ENCODE measurements around the gene MLLT6.

MLLT6 gene

GRCh38 chr17:38706505-38707216, 1.6 kb downstream of the MLLT6 start:
- DNase-seq (ENCODE audit: low spot score), result no peak

GRCh38 chr17:38707678-38708351, 2.7 kb downstream of the MLLT6 start:
- DNase-seq (ENCODE audit: low spot score), result no peak

DNA sequence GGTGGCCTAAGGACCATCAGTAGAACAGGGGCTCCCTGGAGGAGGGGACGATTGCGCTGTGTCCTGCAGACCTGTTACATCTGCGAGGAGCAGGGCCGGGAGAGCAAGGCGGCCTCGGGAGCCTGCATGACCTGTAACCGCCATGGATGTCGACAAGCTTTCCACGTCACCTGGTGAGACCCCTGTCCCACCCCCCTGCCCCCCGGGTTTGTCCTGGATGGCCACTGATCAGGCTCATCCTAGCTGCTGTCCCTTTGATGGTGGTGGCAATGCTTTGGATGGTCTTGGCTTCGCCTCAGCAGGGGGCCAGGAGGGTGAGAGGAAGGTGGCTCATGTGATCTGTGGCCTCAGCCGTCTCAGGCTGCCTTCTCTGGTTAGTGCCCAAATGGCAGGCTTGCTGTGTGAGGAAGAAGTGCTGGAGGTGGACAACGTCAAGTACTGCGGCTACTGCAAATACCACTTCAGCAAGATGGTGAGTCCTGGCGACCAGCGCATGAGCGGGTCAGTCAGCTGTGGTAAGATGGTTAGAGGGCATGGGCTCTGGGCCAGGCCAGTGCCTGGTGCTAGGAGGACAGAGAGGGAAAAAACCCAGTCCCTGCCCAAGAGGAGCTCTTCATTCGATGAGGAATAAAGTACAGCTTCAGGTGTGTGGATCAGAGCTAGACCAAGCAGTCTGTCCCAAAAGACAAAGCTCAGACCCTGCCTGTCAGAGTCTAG, 4.2 kb downstream of the MLLT6 start:
- no peak for DNase-seq (ENCODE audit: low spot score)

GRCh38 chr17:38709864-38710603, 5.0 kb downstream of the MLLT6 start:
- DNase-seq (ENCODE audit: low spot score), result no peak

GRCh38 chr17:38710604-38710962, 5.5 kb downstream of the MLLT6 start:
- DNase-seq (ENCODE audit: low spot score), result no peak

DNA sequence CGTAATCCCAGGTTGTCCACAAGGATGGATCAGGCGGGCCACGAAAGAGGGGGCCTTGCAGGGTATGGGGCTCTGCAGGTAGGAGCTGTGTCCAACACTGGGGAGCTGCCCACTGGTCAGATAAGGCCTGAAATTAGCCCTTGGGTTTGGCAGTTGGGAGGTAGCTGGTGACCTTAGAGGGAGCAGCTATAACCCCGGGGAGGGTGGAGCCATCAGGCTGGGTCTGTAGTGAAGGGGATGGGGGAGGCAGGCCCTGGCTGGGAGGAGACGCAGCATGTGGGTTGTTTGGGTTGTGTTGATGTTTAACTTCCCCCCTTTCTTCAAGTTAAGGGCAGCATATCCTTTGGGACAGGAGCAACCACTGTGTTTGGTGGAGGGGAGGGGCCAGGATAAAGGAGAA, 5.9 kb downstream of the MLLT6 start:
- DNase-seq (ENCODE audit: low spot score), result no peak

DNA sequence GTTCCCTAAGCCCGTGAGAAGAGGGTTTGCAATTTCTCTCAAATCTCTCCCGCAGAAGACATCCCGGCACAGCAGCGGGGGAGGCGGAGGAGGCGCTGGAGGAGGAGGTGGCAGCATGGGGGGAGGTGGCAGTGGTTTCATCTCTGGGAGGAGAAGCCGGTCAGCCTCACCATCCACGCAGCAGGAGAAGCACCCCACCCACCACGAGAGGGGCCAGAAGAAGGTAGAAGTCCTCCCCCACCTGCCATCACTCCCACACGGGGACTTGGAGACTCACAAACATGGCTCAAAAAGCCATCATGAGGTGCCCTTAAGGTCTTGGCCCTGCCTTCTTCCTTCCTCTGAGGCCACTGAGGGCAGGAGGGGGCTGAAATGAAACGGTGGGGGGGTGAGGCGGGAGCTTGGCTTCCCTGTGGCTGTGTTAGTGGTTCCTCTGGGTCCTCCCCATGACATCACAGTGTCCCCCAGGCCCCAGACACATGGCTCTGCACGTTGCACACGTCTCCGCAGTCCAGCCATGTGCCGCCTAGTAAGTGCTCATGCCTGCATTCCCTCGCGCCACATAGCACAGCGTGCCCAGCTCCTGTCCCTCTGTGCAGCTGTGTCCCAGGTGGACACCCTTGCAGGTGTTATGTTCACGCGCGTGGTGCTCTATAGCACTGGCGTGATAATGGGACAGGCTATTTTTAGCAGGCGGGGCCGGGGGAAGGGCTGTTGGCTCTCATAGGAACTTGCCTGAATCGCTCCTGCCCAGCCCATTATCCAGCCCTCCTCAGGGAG, 6.9 kb downstream of the MLLT6 start:
- no peak for DNase-seq (ENCODE audit: low spot score)

DNA sequence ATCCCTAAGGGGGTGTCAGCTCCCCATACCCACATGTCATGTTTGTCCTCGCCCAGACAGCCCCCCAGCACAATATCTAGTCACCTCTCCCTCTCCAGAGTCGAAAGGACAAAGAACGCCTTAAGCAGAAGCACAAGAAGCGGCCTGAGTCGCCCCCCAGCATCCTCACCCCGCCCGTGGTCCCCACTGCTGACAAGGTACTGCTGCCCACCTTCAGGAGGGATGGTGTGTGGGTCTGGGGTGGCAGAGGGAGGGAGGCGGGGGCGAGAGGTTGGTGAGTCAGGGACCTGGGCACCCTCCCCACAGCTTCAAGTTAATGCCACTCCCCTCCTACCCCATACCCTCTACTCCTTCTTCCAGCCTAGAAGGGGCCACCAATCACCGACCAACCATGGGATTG, 7.5 kb downstream of the MLLT6 start:
- DNase-seq (ENCODE audit: low spot score), result no peak

GRCh38 chr17:38713456-38714075, 8.5 kb downstream of the MLLT6 start:
- DNase-seq (ENCODE audit: low spot score), result no peak

- DNase-seq (ENCODE audit: low spot score), result no peak
These were observed 10.3 kb downstream of the MLLT6 start for GRCh38 chr17:38715216-38715943.

DNA sequence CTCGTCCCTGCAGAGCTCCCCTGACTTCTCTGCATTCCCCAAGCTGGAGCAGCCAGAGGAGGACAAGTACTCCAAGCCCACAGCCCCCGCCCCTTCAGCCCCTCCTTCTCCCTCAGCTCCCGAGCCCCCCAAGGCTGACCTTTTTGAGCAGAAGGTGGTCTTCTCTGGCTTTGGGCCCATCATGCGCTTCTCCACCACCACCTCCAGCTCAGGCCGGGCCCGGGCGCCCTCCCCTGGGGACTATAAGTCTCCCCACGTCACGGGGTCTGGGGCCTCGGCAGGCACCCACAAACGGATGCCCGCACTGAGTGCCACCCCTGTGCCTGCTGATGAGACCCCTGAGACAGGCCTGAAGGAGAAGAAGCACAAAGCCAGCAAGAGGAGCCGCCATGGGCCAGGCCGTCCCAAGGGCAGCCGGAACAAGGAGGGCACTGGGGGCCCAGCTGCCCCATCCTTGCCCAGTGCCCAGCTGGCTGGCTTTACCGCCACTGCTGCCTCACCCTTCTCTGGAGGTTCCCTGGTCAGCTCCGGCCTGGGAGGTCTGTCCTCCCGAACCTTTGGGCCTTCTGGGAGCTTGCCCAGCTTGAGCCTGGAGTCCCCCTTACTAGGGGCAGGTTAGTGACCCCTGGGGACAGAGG, 11.4 kb downstream of the MLLT6 start:
- DNase-seq (ENCODE audit: low spot score), result no peak

- DNase-seq (ENCODE audit: low spot score), result no peak
These were observed 12.2 kb downstream of the MLLT6 start for GRCh38 chr17:38717139-38717745.

GRCh38 chr17:38719289-38719942, 14.3 kb downstream of the MLLT6 start:
- no peak for DNase-seq (ENCODE audit: low spot score)

GRCh38 chr17:38719943-38720641, 15.0 kb downstream of the MLLT6 start:
- DNase-seq (ENCODE audit: low spot score), result no peak

DNA sequence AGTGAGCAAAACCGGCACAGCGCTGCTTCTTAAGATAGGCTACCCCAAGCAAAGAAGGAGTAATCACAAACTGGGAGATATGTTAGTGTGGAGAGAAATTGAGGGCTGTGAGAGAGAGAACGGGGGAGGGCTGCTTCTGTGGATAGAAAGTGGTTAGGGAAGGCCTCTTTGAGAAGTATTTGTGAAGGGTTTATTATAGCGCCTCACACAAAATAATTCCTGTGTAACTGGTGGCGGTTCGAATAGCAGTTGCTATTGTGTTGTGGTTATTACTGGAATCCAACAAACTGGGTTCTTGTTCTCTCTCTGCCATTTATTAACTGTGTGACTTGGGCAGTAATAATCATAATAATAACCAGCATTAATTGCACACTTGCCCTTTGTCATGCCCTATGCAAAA, 15.9 kb downstream of the MLLT6 start:
- no peak for DNase-seq (ENCODE audit: low spot score)

DNA sequence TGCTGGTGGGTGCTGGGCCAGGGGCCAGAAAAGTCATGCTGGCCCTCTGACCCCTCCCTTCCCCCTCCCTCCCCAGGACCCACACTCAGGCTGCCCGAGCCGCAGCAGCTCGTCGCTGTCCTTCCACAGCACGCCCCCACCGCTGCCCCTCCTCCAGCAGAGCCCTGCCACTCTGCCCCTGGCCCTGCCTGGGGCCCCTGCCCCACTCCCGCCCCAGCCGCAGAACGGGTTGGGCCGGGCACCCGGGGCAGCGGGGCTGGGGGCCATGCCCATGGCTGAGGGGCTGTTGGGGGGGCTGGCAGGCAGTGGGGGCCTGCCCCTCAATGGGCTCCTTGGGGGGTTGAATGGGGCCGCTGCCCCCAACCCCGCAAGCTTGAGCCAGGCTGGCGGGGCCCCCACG, 16.7 kb downstream of the MLLT6 start:
- no peak for DNase-seq (ENCODE audit: low spot score)

DNA sequence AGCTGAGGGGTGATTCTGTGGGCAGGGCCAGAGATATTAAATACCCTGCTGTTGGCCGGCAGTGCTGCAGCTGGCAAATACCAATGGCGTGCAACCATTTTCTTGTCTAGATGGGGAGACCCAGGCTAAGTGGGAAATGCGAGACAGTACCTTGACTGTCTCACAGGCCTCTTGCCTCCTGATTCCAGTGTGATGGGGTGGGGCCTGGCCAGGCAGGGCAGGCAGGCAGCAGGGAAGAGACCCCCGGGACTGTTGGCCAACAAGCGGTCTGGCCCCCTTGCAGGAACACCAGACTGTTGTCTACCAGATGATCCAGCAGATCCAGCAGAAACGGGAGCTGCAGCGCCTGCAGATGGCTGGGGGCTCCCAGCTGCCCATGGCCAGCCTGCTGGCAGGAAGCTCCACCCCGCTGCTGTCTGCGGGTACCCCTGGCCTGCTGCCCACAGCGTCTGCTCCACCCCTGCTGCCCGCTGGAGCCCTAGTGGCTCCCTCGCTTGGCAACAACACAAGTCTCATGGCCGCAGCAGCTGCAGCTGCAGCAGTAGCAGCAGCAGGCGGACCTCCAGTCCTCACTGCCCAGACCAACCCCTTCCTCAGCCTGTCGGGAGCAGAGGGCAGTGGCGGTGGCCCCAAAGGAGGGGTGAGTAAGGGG, 19.4 kb downstream of the MLLT6 start:
- DNase-seq (ENCODE audit: low spot score), result no peak

- DNase-seq (ENCODE audit: low spot score), result no peak
These were observed 20.0 kb downstream of the MLLT6 start for GRCh38 chr17:38725066-38725465.
